A673 (cell line): Measurements from ENCODE around the gene ZNF500.

ENCODE experiments used
- CTCF ChIP-seq: fragments of 300-800, 200-600 bp; sonication (generic); conservative IDR thresholded peaks from 2 replicates; pipeline ENCODE4 v1.5.1; 2017; ENCODE audit warnings: low read depth, mild to moderate bottlenecking, antibody characterized with exemption, low read length, moderate library complexity, mixed read lengths
- EZH2 ChIP-seq: fragments of 200-600 bp; sonication (generic); IDR thresholded peaks from 2 replicates; pipeline ENCODE4 v1.6.1; 2017; ENCODE audit warnings: borderline replicate concordance, low read depth, mild to moderate bottlenecking, mixed read lengths, antibody characterized with exemption, low read length; ENCODE audit not compliant: poor library complexity, severe bottlenecking

- no peak for TF ChIP-seq CTCF
- no peak for TF ChIP-seq EZH2
Measured at GRCh38 chr16:4737545-4737944, 29.4 kb downstream of the ZNF500 start.
